NCI-H524 (cell line): Measurements from ENCODE around the gene ITGA3.
A peak's percentile ranks its signal among the peaks of the same experiment; 100 is the strongest.

Experiments
- DNase-seq, 2 experiments: peaks; one replicate each; lab custom pipeline; 2025; lab: John Stamatoyannopoulos, UW

ITGA3 gene

DNA sequence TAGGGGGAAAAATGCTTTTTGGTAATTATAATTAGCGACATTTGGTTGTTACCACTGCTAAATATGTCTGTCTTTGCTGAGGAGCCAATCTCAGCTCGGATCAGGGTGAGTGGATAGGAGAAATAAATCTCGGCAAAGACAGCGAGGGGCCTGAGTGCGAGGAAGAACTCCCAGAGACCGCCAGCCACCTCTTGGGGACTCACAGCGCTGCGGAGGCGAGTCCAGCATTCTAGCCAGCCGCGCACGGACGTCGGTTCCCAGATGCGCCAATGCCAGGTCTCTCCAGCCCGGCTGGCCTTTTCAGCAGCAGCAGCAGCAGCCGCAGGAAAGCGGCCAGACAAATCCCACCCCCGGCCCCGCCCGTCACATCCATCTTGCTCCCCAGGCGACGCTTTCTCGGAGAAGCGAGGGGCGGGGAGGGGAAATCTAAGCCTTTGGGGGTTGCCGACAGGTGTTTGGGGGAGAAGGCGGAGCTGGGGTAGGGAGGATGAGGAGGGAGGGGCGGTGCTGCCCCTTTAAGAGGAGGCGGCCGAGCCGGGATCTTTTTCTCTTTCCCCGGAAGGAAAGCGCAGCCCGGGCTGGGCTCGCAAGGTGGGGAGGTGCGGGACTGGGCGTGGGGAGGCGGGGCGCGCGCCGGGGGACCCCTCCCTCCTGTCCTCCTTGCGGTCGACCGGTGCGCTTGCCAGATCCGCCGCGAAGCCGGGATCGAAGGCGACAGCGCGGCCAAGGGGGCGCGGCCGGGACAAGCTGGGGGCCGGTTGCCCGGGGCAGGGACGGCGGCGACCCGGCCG is at the start of gene ITGA3:
Gene ITGA3, plus strand, starts transcription at position 685 of the 791 bp plus-strand sequence. CDS start 330 bp downstream, outside the sequence.
- DNase-seq = peak; percentile 85 to 91

DNA sequence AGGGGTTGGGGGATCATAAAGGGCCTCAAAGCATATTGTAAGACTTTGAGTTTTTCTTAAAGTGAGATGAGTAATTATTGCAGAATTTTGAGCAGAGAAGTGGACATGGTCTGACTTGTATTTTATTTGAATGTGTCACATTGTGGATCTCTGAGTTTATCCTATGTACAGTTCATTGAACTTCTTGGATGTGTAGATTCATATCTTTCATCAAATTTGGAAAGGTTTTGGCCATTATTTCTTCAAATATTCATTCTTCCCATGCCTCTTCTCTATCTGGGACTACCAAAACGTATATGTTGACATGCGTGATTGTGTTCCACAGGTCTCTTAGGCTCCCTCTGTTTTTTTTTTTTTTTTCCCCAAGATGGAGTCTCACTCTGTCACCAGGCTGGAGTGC is 46.6 kb upstream of the ITGA3 start:
- no peak for DNase-seq

GRCh38 chr17:50013079-50013478 is 42.8 kb upstream of the ITGA3 start:
- DNase-seq = no peak

DNA sequence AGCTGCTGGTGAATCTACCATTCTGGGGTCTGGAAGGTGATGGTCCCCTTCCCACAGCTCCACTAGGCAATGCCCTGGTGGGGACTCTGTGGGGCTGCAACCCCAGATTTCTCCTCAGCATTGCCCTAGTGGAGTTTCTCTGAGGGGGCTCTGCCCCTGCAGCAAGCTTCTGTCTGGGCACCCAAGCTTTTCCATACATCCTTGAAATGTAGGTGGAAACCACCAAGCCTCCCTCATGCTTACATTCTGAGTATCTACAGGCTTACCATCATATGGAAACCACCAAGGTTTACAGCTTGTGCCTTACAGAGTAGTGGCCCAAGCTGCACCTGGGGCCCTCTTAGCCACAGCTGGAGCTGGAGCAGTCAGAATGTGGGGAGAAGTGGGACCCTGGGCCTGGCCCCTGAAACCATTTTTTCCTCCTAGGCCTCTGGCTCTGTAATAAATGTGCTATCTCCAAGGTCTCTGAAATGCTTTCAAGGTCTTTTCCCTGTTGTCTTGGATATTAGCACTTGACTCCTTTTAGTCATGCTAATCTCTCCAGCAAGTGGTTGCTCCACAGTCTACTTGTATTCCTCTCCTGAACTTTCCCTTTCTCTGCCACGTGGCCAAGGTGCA is 41.3 kb upstream of the ITGA3 start:
- no peak for DNase-seq

- DNase-seq = no peak
Observed at GRCh38 chr17:50015146-50015545, 40.8 kb upstream of the ITGA3 start.

- DNase-seq = no peak
Observed at GRCh38 chr17:50018909-50019308, 37.0 kb upstream of the ITGA3 start.

- peak in 1 of 2 experiments; percentile 23 for DNase-seq
Observed at GRCh38 chr17:50020841-50021599, 34.9 kb upstream of the ITGA3 start.

- no peak for DNase-seq
Observed at GRCh38 chr17:50021681-50022370, 34.1 kb upstream of the ITGA3 start.

DNA sequence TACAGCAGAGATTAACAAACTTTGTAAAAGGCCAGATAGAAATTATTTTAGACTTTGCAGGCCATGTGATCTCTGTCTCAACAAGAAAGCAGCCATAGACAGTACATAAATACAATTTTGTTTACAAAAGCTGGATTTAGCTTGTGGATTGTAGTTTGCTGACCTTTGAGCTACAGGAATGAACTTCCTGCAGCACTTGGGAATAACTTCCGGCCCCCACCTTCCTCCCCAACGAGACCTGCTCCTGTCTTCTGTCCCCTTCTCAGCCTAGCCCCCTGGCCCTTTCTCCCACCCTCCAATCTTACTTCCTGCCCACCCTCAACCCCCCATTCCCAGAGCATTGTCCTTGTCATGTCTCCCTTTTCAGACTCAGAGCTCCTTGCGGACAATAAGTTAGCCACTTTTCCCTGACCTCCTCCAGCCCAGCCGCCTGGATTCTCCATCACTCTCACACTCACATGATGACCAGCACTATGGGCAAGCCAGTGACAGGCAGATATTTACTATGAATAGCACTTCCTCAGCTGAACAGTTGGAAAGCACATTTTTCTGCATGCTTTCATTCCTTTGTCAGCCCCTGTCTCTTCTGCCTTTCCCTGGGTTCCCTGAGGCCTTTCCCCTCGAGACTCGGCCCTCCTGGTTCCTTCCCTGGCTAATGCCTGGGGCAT is 33.3 kb upstream of the ITGA3 start:
- DNase-seq = no peak

- no peak for DNase-seq
Observed at GRCh38 chr17:50023520-50023919, 32.4 kb upstream of the ITGA3 start.

- no peak for DNase-seq
Observed at GRCh38 chr17:50024808-50025207, 31.1 kb upstream of the ITGA3 start.

DNA sequence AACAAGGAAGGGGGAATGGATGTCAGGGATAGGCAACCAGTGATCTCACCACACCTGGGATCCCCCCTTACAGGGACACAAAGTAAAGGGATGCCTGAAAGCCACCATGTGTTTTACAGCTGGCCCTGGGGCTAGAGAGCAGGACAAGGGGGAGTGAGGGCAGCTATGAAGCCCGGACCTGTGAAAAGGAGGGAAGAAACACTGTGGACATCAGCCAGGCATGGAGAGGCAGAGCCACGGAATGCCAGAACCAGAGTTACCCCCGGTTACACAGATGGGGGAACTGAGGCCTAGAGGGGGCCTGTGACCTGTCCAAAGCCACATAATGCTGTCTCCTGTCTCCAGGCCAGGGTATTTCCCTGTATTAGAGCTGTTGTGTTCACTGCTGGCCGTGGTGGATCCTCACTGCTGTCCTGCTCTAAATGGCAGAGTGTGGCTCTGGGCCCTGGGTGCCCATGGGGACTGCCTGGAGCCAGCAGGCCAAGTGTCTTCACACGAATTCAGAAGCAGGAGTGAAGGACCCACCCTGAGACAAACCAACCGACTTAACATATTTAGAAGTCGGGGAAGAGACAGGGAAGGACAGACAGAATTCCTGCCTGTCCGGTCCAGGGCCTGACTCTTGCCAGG is 29.7 kb upstream of the ITGA3 start:
- DNase-seq = no peak

DNA sequence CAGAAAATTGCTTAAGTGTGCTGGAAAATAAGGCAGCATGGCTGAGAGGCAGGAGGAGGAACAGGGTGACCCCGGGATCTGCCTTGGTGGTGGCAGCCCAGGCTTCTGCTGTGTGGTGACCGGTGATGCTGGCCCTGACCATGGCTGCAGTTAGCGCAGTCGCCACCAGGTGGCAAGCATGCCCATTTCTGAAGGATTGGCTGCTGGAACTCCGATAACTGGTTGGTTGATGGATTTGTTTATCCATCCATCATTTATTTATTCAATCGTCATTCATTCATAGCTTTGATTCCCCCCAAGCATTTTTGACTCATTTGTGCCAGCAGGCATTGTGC is 29.1 kb upstream of the ITGA3 start:
- DNase-seq = peak in 1 of 2 experiments; percentile 66

DNA sequence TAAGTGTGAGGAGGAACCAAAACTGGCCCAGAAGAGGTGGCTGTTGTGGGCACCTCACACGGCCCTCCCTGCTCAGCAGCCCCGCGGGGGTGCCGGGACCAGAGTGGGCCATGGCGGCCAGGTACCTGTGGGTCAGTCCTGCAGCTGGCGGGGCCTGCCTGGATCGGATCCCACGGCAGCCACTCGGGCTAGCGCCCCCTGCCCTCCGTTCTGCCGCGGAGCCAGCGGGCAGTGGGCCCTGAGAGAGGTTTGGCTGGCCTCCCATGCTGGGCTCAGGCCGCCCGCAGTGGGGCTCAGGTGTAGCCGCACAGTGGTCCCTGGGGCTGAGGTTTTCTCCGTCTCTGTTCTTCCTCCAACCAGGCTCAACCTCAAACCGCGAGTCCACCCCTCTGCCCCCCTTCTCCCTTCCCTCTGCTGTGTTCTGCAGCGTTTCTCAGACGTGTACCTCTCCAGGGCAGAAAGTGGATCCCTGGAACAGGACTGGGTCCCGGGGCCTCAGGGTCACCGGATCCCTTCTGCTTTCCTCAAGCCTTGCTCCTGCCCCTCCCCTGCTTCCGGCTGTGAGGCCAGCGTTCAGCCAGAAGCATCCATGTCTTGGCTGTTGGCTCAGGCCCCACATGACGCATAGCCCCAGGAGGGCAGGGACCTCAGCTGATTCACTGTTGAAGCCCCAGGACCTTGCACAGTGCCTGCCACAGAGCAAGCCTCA is 28.6 kb upstream of the ITGA3 start:
- no peak for DNase-seq

DNA sequence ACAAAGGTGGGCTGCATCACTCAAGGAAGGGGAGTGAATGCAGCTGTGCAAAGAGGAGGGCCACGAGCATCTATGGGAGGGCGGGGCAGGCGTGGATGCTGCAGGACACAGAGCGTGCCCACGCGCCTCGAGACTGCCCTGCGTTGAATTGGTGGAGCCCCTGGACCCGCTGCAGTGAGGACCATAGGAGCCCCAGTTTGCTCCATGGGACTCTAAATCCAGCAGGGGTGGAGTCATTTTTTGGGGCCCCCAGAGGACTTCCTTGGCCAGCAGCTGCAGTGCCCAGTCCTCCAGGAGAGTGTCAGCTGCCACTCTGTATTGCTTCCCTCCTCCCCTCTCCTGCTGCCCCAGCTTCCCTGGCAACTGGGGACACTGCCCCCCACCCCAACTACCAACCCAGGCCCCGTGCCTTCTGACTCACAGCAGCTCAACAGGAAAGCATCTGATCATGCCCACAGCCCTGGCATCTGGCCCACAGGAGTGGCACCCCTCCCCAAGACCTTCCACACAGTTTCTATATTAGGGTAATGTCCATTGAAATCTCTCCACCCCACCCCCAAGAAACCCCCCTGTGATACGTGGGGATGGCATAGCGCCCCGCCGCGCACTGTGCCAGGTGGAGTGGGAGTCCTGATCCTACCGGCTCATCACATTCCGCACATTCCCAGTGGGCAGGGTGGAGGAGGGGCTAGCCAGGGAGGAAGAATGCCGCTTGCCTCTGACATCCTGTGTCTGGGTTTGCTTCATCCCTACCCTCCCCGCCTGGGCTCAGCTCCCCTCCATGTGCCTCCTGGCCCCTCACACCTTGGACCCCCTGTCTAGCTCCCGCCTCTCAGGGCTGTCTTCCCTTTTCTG is 27.8 kb upstream of the ITGA3 start:
- DNase-seq = no peak

- no peak for DNase-seq
Observed at GRCh38 chr17:50028736-50029120, 27.2 kb upstream of the ITGA3 start.

GRCh38 chr17:50029185-50029584 is 26.7 kb upstream of the ITGA3 start:
- no peak for DNase-seq

DNA sequence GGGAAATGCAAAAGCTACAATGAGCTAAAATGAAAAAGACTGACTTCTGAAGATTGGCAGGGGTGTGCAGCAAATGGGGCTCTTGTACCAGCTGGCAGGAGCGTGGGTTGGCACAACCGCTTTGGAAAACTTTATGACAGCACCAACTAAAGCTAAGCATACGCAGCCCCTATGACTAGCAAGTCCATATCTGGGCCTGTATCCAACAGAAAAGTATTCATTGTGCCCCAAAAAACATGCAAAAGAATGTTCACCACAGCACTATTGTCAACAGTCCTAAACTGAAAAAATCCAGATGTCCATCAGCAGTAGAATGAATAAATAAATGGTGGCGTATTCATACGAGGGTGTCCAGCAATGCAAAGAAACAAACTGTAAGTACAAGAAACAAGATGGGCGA is 22.6 kb upstream of the ITGA3 start:
- no peak for DNase-seq

GRCh38 chr17:50034498-50035364 is 21.2 kb upstream of the ITGA3 start:
- DNase-seq = no peak
